ENCODE measurements around the gene TMEM109. TPM values are rescaled to one million over a fixed set of nuclear protein-coding genes. Genes with fewer than 3 reads are reported as not detected.

TMEM109 gene
- total and polyA plus RNA-seq, 2 of the 8 experiments (the other 6 are each of a cell fraction or from before 2014, with no cell fraction given), result 27.3 to 30.3 TPM

- TF ChIP-seq RAD21 (IDR thresholded peaks at IDR 0.05 in 1 of 2, conservative IDR thresholded peaks at IDR 0.05 in 1 of 2; ENCODE audit: low read depth in 2 of 2, low read length in 2 of 2) (peak; percentile 57 to 68), SRF (IDR thresholded peaks at IDR 0.05; ENCODE audit: low read depth, low read length) (no peak), MAFK (IDR thresholded peaks at IDR 0.05; ENCODE audit: low read depth, low read length) (peak; percentile 82), KDM1A (IDR thresholded peaks at IDR 0.05; ENCODE audit: borderline replicate concordance, low read length) (no peak), SP1 (IDR thresholded peaks at IDR 0.05; ENCODE audit: low read depth, low read length) (no peak), SIN3A (conservative IDR thresholded peaks at IDR 0.05 in 1 of 2, IDR thresholded peaks at IDR 0.05 in 1 of 2; ENCODE audit: low read depth in 1 of 2, low read length in 2 of 2) (no peak), TAF7 (optimal IDR thresholded peaks at IDR 0.05; ENCODE audit: borderline replicate concordance, low read depth, low read length) (no peak), RBBP5 (IDR thresholded peaks at IDR 0.05; ENCODE audit: borderline replicate concordance, low read depth, low read length) (no peak)
Observed at GRCh38 chr11:60899046-60899936, 14.7 kb upstream of the TMEM109 start (continued).
